Astrocyte (in vitro differentiated cells and primary cell): ENCODE data around the gene PAPSS1. TPM values are rescaled to one million over a fixed set of nuclear protein-coding genes. Genes with fewer than 3 reads are reported as not detected.

ENCODE experiments used
- DNase-seq: peaks from one replicate; pipeline ENCODE4 v3.0.0-alpha.2; 2010; ENCODE audit warnings: low read depth
- FAIRE-seq: peaks from 2 replicates; lab custom pipeline; 2011; peaks lifted over from hg19 to GRCh38; lab: Jason Lieb, UNC
- H2AFZ ChIP-seq: 2 replicates; pipeline ENCODE4 v1.6.0; 2012; ENCODE audit warnings: low read depth, low read length, inconsistent platforms
- H3K27ac ChIP-seq: 2 replicates; pipeline ENCODE4 v1.5.1; 2011; ENCODE audit warnings: low read depth, low read length, inconsistent platforms
- H3K27me3 ChIP-seq: 2 replicates; pipeline ENCODE4 v1.6.0; 2011; ENCODE audit warnings: low read length, inconsistent platforms; ENCODE audit not compliant: insufficient read depth
- H3K36me3 ChIP-seq: 2 replicates; pipeline ENCODE4 v1.5.1; 2011; ENCODE audit warnings: low read length, inconsistent platforms; ENCODE audit not compliant: insufficient read depth
- H3K4me1 ChIP-seq: 2 replicates; pipeline ENCODE4 v1.5.1; 2011; ENCODE audit warnings: low read length, inconsistent platforms; ENCODE audit not compliant: insufficient read depth
- H3K4me2 ChIP-seq: 2 replicates; pipeline ENCODE4 v1.6.0; 2012; ENCODE audit warnings: low read length, inconsistent platforms
- H3K4me3 ChIP-seq: 2 replicates; pipeline ENCODE4 v1.5.1; 2011; ENCODE audit warnings: low read depth, mild to moderate bottlenecking, low read length, inconsistent platforms; ENCODE audit not compliant: insufficient read depth
- H3K79me2 ChIP-seq: 2 replicates; pipeline ENCODE4 v1.6.0; 2012; ENCODE audit warnings: mild to moderate bottlenecking, low read length, inconsistent platforms; ENCODE audit not compliant: insufficient read depth
- H3K9ac ChIP-seq: 2 replicates; pipeline ENCODE4 v1.6.0; 2012; ENCODE audit warnings: mild to moderate bottlenecking, low read length, inconsistent platforms
- H3K9me3 ChIP-seq: 2 replicates; pipeline ENCODE4 v1.5.1; 2012; ENCODE audit warnings: low read depth, mild to moderate bottlenecking, low read length, inconsistent platforms; ENCODE audit not compliant: insufficient read depth
- H4K20me1 ChIP-seq: 2 replicates; pipeline ENCODE4 v1.6.0; 2012; ENCODE audit warnings: low read length, inconsistent platforms; ENCODE audit not compliant: insufficient read depth
- H3K27ac Mint-ChIP-seq: one replicate; pipeline ENCODE4 v1.8.0; 2021; ENCODE audit warnings: mild to moderate bottlenecking, mixed read lengths; ENCODE audit not compliant: unreplicated experiment
- H3K27me3 Mint-ChIP-seq: one replicate; pipeline ENCODE4 v1.8.0; 2021; ENCODE audit warnings: low read depth, mixed read lengths; ENCODE audit not compliant: unreplicated experiment
- H3K36me3 Mint-ChIP-seq: one replicate; pipeline ENCODE4 v1.8.0; 2021; ENCODE audit warnings: low read depth, mixed read lengths; ENCODE audit not compliant: unreplicated experiment
- H3K4me1 Mint-ChIP-seq: one replicate; pipeline ENCODE4 v1.8.0; 2021; ENCODE audit warnings: low read depth, mixed read lengths; ENCODE audit not compliant: unreplicated experiment
- H3K4me3 Mint-ChIP-seq: one replicate; pipeline ENCODE4 v1.8.0; 2021; ENCODE audit warnings: mild to moderate bottlenecking, moderate library complexity, mixed read lengths; ENCODE audit not compliant: unreplicated experiment
- H3K9me3 Mint-ChIP-seq: one replicate; pipeline ENCODE4 v1.8.0; 2021; ENCODE audit warnings: mild to moderate bottlenecking, mixed read lengths; ENCODE audit not compliant: unreplicated experiment
- EZH2 ChIP-seq: IDR thresholded peaks from 2 replicates; pipeline ENCODE4 v1.6.1; 2012; ENCODE audit warnings: mild to moderate bottlenecking, low read length, inconsistent platforms; ENCODE audit not compliant: insufficient read depth
- total RNA-seq: library from RNA; stranded (reverse); gene quantifications from 2 replicates; pipeline ENCODE4 v1.2.1, GENCODE V29; 2021
- TF ChIP-seq, protein P1 (sequence below): IDR thresholded peaks from 2 replicates; pipeline ENCODE4 v1.5.1; 2011; ENCODE audit warnings: low read depth, mild to moderate bottlenecking, inconsistent platforms, low read length, moderate library complexity; ENCODE audit not compliant: insufficient read depth

Gene PAPSS1
- total RNA-seq, 1 donor from 2014 or later = 102 TPM

DNA sequence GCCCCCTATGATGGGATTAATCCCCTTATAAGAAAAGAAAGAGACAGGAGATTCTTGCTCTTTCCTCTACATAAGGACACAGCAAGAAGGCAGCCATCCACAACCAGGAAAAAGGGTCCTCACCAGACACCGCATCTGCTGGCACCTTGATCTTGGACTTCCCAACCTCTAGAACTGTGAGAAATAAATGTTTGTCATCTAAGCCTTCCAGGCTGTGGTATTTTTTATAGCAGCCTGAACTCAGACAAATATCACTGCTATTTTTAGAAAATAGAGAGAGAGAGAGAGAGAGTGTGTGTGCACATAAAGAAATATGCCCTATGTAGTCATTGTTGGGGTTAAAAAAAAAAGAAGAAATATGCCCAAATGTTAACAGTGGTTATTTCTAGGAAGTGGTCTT lies 104.2 kb downstream of the PAPSS1 start:
- Histone ChIP-seq H3K9me3 (no peaks in the 10 kb centered on the region), H3K4me2 (no peak overlapping the region), H3K79me2 (peaks cover 4% of the 10 kb centered on the region), H2AFZ (no peak overlapping the region), H3K4me1 (peaks cover 18% of the 10 kb centered on the region), H3K9ac (no peak overlapping the region), H3K4me3 (no peak overlapping the region), H4K20me1 (no peaks in the 10 kb centered on the region), H3K27me3 (no peaks in the 10 kb centered on the region), H3K36me3 (peaks cover 4% of the 10 kb centered on the region), H3K27ac (no peak overlapping the region)
- Mint-ChIP-seq H3K9me3 (peaks cover 5% of the 10 kb centered on the region), H3K27me3 (no peaks in the 10 kb centered on the region), H3K27ac (no peak overlapping the region), H3K4me3 (no peak overlapping the region), H3K36me3 (peaks cover 17% of the 10 kb centered on the region), H3K4me1 (peaks cover 33% of the 10 kb centered on the region)
- FAIRE-seq (no peak), DNase-seq (no peak)
- TF ChIP-seq, protein P1, sequence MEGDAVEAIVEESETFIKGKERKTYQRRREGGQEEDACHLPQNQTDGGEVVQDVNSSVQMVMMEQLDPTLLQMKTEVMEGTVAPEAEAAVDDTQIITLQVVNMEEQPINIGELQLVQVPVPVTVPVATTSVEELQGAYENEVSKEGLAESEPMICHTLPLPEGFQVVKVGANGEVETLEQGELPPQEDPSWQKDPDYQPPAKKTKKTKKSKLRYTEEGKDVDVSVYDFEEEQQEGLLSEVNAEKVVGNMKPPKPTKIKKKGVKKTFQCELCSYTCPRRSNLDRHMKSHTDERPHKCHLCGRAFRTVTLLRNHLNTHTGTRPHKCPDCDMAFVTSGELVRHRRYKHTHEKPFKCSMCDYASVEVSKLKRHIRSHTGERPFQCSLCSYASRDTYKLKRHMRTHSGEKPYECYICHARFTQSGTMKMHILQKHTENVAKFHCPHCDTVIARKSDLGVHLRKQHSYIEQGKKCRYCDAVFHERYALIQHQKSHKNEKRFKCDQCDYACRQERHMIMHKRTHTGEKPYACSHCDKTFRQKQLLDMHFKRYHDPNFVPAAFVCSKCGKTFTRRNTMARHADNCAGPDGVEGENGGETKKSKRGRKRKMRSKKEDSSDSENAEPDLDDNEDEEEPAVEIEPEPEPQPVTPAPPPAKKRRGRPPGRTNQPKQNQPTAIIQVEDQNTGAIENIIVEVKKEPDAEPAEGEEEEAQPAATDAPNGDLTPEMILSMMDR = no peak

DNA sequence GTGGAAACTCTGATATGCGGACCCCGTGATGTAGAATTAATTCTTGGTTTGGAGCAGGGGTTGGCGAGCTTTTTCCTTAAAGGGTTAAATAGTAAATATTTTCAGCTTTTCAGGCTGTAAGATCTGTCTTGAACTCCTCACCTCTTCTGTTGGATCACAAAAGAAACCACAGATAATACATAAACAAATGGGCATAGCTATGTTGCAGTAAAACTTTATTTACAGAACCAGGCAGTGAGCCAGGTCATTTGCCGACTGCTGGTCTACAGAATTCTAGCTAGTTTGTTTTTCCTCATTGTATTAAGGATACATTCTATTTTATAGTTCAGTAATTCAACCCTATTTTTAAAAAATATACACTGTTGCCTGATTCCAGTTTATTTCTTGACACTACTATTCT lies 116.6 kb downstream of the PAPSS1 start:
- Histone ChIP-seq H3K4me1 (peaks cover 7% of the 10 kb centered on the region), H3K27me3 (no peaks in the 10 kb centered on the region), H3K27ac (no peak overlapping the region), H3K4me3 (no peak overlapping the region), H4K20me1 (no peaks in the 10 kb centered on the region), H3K79me2 (no peaks in the 10 kb centered on the region), H3K9ac (no peak overlapping the region), H3K4me2 (no peak overlapping the region), H3K9me3 (no peaks in the 10 kb centered on the region), H2AFZ (no peak overlapping the region), H3K36me3 (no peaks in the 10 kb centered on the region)
- FAIRE-seq (no peak), DNase-seq (peak; percentile 51)
- Mint-ChIP-seq H3K27ac (no peak overlapping the region), H3K9me3 (no peaks in the 10 kb centered on the region), H3K36me3 (no peaks in the 10 kb centered on the region), H3K4me3 (no peak overlapping the region), H3K4me1 (peaks cover 17% of the 10 kb centered on the region), H3K27me3 (no peaks in the 10 kb centered on the region)
- TF ChIP-seq, protein P1 = no peak
- TF ChIP-seq EZH2 = no peak

- no peaks in the 10 kb centered on the region for H3K27me3 Mint-ChIP-seq
- TF ChIP-seq EZH2 = no peak
- TF ChIP-seq, protein P1 = no peak
- Histone ChIP-seq H3K9me3 (no peaks in the 10 kb centered on the region), H3K4me2 (peak overlapping the region; percentile 41), H3K9ac (no peak overlapping the region), H3K27ac (peak overlapping the region; percentile 50), H3K4me1 (peaks cover 7% of the 10 kb centered on the region), H4K20me1 (no peaks in the 10 kb centered on the region), H3K27me3 (no peaks in the 10 kb centered on the region), H3K79me2 (no peaks in the 10 kb centered on the region), H2AFZ (no peak overlapping the region), H3K4me3 (no peak overlapping the region), H3K36me3 (no peaks in the 10 kb centered on the region)
- H3K36me3 Mint-ChIP-seq = no peaks in the 10 kb centered on the region
- DNase-seq (peak; percentile 17), FAIRE-seq (no peak)
- no peak overlapping the region for H3K4me3 Mint-ChIP-seq
- H3K27ac Mint-ChIP-seq = peak overlapping the region; percentile 95
- no peaks in the 10 kb centered on the region for H3K9me3 Mint-ChIP-seq
- H3K4me1 Mint-ChIP-seq = peaks cover 17% of the 10 kb centered on the region
Observed at GRCh38 chr4:107600983-107601382, 119.1 kb downstream of the PAPSS1 start.
